ENCODE data around the gene OR2B6. TPM values are rescaled to one million over a fixed set of nuclear protein-coding genes. Genes with fewer than 3 reads are reported as not detected.
"Not testable (repeated sequence)": the region's sequence is repeated elsewhere in the genome, so short reads cannot be mapped to it uniquely, and the experiment has no call there.

OR2B6 gene
- total RNA-seq, 1 experiment from 2014 or later: 0.78 TPM

DNA sequence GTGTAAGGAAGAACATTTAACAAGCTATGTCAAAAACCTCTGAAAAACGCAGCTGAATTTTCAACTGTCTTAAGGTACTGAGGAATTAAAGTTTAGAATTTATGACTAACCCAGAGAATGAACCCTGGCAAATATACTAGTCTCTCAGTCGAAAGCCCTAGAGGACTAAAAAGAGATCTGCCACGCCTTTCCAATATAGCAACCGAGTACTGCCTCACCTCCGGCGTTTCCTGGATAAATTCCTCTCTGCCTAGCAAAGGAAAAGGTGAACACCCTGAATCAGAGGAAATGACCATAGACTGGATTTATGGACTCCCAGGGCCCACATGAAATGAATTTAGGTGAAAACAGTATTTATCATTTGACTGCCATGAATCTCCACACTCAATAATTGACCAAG, 32.9 kb upstream of the OR2B6 start:
- Mint-ChIP-seq H3K4me3 (ENCODE audit: low read depth, unreplicated experiment) (no peak overlapping the region), H3K36me3 (ENCODE audit: insufficient read depth, unreplicated experiment) (no peaks in the 10 kb centered on the region), H3K9me3 (ENCODE audit: low read depth, unreplicated experiment) (no peaks in the 10 kb centered on the region), H3K27ac (ENCODE audit: unreplicated experiment) (no peak overlapping the region), H3K4me1 (ENCODE audit: low read depth, unreplicated experiment) (no peaks in the 10 kb centered on the region), H3K27me3 (ENCODE audit: unreplicated experiment) (no peaks in the 10 kb centered on the region)
- no peak for DNase-seq
- BruUV-seq (replicated peaks): no TSS peak
- intact Hi-C loops (cut with micrococcal nuclease; ENCODE audit: unreplicated experiment): no loop called here
- TF ChIP-seq, protein P1, sequence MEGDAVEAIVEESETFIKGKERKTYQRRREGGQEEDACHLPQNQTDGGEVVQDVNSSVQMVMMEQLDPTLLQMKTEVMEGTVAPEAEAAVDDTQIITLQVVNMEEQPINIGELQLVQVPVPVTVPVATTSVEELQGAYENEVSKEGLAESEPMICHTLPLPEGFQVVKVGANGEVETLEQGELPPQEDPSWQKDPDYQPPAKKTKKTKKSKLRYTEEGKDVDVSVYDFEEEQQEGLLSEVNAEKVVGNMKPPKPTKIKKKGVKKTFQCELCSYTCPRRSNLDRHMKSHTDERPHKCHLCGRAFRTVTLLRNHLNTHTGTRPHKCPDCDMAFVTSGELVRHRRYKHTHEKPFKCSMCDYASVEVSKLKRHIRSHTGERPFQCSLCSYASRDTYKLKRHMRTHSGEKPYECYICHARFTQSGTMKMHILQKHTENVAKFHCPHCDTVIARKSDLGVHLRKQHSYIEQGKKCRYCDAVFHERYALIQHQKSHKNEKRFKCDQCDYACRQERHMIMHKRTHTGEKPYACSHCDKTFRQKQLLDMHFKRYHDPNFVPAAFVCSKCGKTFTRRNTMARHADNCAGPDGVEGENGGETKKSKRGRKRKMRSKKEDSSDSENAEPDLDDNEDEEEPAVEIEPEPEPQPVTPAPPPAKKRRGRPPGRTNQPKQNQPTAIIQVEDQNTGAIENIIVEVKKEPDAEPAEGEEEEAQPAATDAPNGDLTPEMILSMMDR (IDR thresholded peaks at IDR 0.05; ENCODE audit: unreplicated experiment): no peak
- CTCF ChIA-PET: no interaction called here

DNA sequence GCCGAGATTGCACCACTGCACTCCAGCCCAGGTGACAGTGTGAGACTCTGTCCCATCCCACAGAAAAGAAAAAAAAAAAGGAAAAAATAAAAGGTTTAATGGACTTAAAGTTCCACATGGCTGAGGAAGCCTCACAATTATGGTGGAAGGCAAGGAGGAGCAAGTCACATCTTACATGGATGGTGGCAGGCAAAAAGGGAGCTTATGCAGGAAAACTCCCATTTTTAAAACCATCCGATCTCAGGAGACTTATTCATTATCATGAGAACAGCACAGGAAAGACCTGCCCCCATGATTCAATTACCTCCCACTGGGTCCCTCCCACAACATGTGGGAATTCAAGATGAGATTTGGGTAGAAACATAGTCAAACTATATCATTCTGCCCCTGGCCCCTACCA, 29.0 kb upstream of the OR2B6 start:
- H3K4me3 Mint-ChIP-seq (ENCODE audit: low read depth, unreplicated experiment); DNase-seq; H3K27me3 Mint-ChIP-seq (ENCODE audit: unreplicated experiment); H3K4me1 Mint-ChIP-seq (ENCODE audit: low read depth, unreplicated experiment); H3K27ac Mint-ChIP-seq (ENCODE audit: unreplicated experiment); BruUV-seq (replicated peaks); H3K36me3 Mint-ChIP-seq (ENCODE audit: insufficient read depth, unreplicated experiment); H3K9me3 Mint-ChIP-seq (ENCODE audit: low read depth, unreplicated experiment); CTCF ChIA-PET; intact Hi-C loops (cut with micrococcal nuclease; ENCODE audit: unreplicated experiment): not testable (repeated sequence)

DNA sequence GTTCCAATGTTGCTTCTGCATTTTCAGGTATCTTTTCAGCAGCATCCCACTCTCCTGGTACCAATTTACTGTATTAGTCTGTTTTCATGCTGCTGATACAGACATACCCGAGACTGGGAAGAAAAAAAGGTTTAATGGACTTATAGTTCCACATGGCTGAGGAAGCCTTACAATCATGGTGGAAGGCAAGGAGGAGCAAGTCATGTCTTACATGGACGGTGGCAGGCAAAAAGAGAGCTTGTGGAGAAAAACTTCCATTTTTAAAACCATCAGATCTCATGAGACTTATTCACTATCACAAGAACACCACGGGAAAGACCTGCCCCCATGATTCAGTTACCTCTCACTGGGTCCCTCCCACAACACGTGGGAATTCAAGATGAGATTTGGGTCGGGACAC, 27.1 kb upstream of the OR2B6 start:
- H3K4me3 Mint-ChIP-seq (ENCODE audit: low read depth, unreplicated experiment); BruUV-seq (replicated peaks); H3K9me3 Mint-ChIP-seq (ENCODE audit: low read depth, unreplicated experiment); H3K4me1 Mint-ChIP-seq (ENCODE audit: low read depth, unreplicated experiment); H3K36me3 Mint-ChIP-seq (ENCODE audit: insufficient read depth, unreplicated experiment); H3K27me3 Mint-ChIP-seq (ENCODE audit: unreplicated experiment); DNase-seq; intact Hi-C loops (cut with micrococcal nuclease; ENCODE audit: unreplicated experiment); H3K27ac Mint-ChIP-seq (ENCODE audit: unreplicated experiment): not testable (repeated sequence)
- CTCF ChIA-PET: interaction anchor here (0.6 kb wide), 1 partner anchor 8 kb away, joined by 4 read pairs; no protein-coding TSS in a partner anchor

DNA sequence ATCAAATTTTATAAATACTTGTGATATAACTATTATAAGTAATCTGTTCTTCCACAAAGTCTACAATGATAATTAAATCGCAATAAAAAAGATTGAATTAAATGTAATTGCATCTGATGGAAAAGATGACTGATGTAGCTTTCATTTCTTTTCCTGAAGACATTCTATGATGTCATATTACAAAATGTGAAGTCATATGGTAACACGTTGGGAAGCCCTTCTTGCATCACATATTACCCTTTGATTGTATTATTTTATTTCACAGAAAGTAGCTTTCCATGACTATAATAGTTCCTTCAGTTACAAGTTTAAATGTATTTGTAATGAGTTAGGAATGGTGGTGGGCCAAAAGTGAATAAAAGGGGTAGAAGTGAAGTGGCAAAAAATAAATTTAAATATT, 25.8 kb upstream of the OR2B6 start:
- TF ChIP-seq, protein P1 (IDR thresholded peaks at IDR 0.05; ENCODE audit: unreplicated experiment): no peak
- CTCF ChIA-PET: no interaction called here
- H3K4me3 Mint-ChIP-seq (ENCODE audit: low read depth, unreplicated experiment): no peak overlapping the region
- no peak for DNase-seq
- BruUV-seq (replicated peaks): no TSS peak
- intact Hi-C loops (cut with micrococcal nuclease; ENCODE audit: unreplicated experiment): no loop called here
- H3K36me3 Mint-ChIP-seq (ENCODE audit: insufficient read depth, unreplicated experiment): no peaks in the 10 kb centered on the region
- no peaks in the 10 kb centered on the region for H3K4me1 Mint-ChIP-seq (ENCODE audit: low read depth, unreplicated experiment)
- no peaks in the 10 kb centered on the region for H3K27me3 Mint-ChIP-seq (ENCODE audit: unreplicated experiment)
- no peak overlapping the region for H3K27ac Mint-ChIP-seq (ENCODE audit: unreplicated experiment)
- H3K9me3 Mint-ChIP-seq (ENCODE audit: low read depth, unreplicated experiment): peaks cover 6% of the 10 kb centered on the region

DNA sequence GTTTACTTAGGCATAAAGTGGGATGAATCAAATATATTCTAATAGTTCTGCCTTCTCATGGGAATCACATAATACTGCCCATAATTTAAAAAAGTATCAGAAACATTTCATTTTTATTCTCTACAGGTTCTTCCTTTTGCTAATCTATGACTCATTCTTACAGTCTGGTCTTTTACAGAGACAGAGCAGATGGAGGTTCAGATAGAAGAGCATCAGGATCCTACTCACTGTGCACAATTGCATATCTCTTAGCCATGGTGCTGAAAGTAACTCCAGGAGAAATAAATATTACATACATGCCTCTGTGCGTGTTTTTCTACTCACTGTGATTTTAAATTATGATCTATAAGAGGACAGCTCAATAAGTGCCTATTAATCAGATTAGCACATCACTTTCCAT, 16.3 kb upstream of the OR2B6 start:
- H3K36me3 Mint-ChIP-seq (ENCODE audit: insufficient read depth, unreplicated experiment): no peaks in the 10 kb centered on the region
- TF ChIP-seq, protein P1 (IDR thresholded peaks at IDR 0.05; ENCODE audit: unreplicated experiment): no peak
- peaks cover 17% of the 10 kb centered on the region for H3K27me3 Mint-ChIP-seq (ENCODE audit: unreplicated experiment)
- peaks cover 10% of the 10 kb centered on the region for H3K4me1 Mint-ChIP-seq (ENCODE audit: low read depth, unreplicated experiment)
- CTCF ChIA-PET: no interaction called here
- BruUV-seq (replicated peaks): no TSS peak
- DNase-seq: no peak
- H3K9me3 Mint-ChIP-seq (ENCODE audit: low read depth, unreplicated experiment): peaks cover 7% of the 10 kb centered on the region
- intact Hi-C loops (cut with micrococcal nuclease; ENCODE audit: unreplicated experiment): no loop called here
- H3K4me3 Mint-ChIP-seq (ENCODE audit: low read depth, unreplicated experiment): no peak overlapping the region
- H3K27ac Mint-ChIP-seq (ENCODE audit: unreplicated experiment): no peak overlapping the region

DNA sequence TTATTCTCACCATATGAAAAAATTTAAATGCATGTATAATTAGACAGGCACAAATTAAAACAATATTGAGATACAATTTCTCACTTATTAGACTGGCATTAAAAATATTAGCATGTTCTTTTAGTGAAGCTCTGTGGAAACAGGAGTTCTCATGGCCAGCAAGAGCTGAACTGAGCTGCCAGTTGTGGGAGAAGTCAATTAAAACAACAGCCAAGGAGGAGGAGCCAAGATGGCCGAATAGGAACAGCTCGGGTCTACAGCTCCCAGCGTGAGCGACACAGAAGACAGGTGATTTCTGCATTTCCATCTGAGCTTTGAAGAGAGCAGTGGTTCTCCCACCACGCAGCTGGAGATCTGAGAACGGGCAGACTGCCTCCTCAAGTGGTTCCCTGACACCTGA, 14.0 kb upstream of the OR2B6 start:
- H3K27ac Mint-ChIP-seq (ENCODE audit: unreplicated experiment); intact Hi-C loops (cut with micrococcal nuclease; ENCODE audit: unreplicated experiment); DNase-seq; H3K9me3 Mint-ChIP-seq (ENCODE audit: low read depth, unreplicated experiment); BruUV-seq (replicated peaks); CTCF ChIA-PET; H3K36me3 Mint-ChIP-seq (ENCODE audit: insufficient read depth, unreplicated experiment): not testable (repeated sequence)
- Mint-ChIP-seq H3K4me3 (ENCODE audit: low read depth, unreplicated experiment) (peak overlapping the region; percentile 47), H3K27me3 (ENCODE audit: unreplicated experiment) (peaks cover 11% of the 10 kb centered on the region), H3K4me1 (ENCODE audit: low read depth, unreplicated experiment) (peaks cover 10% of the 10 kb centered on the region)
